K562 (cell line): ENCODE data around the gene WNT16. TPM values are rescaled to one million over a fixed set of nuclear protein-coding genes. Genes with fewer than 3 reads are reported as not detected.

ENCODE experiments used
- ATAC-seq: fragments of 200-7000 bp; cut with Tn5 transposase; 3 replicates; pipeline ENCODE4 v1.9.1; 2020; ENCODE audit warnings: moderate library complexity
- BruUV-seq: library from RNA; stranded (reverse); fragments of 400-500 nt; replicated peaks from 2 replicates; lab custom pipeline; 2021; lab: Mats Ljungman, UMichigan
- CTCF ChIA-PET: fragments of 300-600 bp; formaldehyde crosslinking; extraction: SDS; loops from one replicate; lab custom pipeline; 2021; ENCODE audit warnings: low intra/inter-chr PET ratio; lab: Yijun Ruan, JAX
- POLR2A ChIA-PET: fragments of 300-600, 350-650 bp; sonication (Branson Sonifier 250); formaldehyde crosslinking; extraction: SDS; loops from one replicate; lab custom pipeline; 2021; ENCODE audit warnings: antibody characterized with exemption, inconsistent platforms; lab: Yijun Ruan, JAX
- DNase-seq, 4 experiments: peaks; one replicate each; pipeline versions ENCODE4 v3.0.0 to v3.0.0-alpha.2; 2011 to 2018; ENCODE audit warnings: low spot score in 3 of 4, mixed read lengths in 3 of 4; ENCODE audit errors: extremely low read depth in 1 of 4
- FAIRE-seq: peaks from 2 replicates; lab custom pipeline; 2011; peaks lifted over from hg19 to GRCh38; lab: Jason Lieb, UNC
- H2AFZ ChIP-seq: 2 replicates; pipeline ENCODE4 v1.6.0; 2011; ENCODE audit warnings: low read depth, low read length, control low read depth, inconsistent platforms
- H3K27ac ChIP-seq: fragments of 200-600 bp; 3 replicates; pipeline ENCODE4 v1.8.0; 2011; ENCODE audit warnings: low read depth, mild to moderate bottlenecking, control low read depth, inconsistent platforms, low read length, moderate library complexity, mixed read lengths; ENCODE audit errors: extremely low read depth
- H3K27me3 ChIP-seq, 2 experiments: fragments of 300-600 bp in 1 of 2; 2 replicates in 1 of 2; 3 replicates in 1 of 2; pipeline versions ENCODE4 v1.6.0 to v1.8.0; 2011; ENCODE audit warnings: inconsistent platforms in 2 of 2, low read length in 2 of 2, mild to moderate bottlenecking in 1 of 2, mixed read lengths in 1 of 2, moderate library complexity in 1 of 2; ENCODE audit not compliant: control insufficient read depth in 2 of 2, insufficient read depth in 2 of 2
- H3K36me3 ChIP-seq: fragments of 300-600 bp; 3 replicates; pipeline ENCODE4 v1.8.0; 2011; ENCODE audit warnings: mild to moderate bottlenecking, low read length, inconsistent platforms; ENCODE audit not compliant: control insufficient read depth, insufficient read depth
- H3K4me1 ChIP-seq, 2 experiments: fragments of 200-600 bp in 1 of 2; replicated peaks in 1 of 2; 2 replicates in 1 of 2; 3 replicates in 1 of 2; pipeline versions ENCODE4 v1.5.1 to v1.8.0; 2011; ENCODE audit warnings: inconsistent platforms in 2 of 2, low read length in 2 of 2, mild to moderate bottlenecking in 1 of 2, mixed read lengths in 1 of 2, moderate library complexity in 1 of 2; ENCODE audit not compliant: control insufficient read depth in 2 of 2, insufficient read depth in 2 of 2
- H3K4me2 ChIP-seq: 2 replicates; pipeline ENCODE4 v1.6.1; 2011; ENCODE audit warnings: low read length, control low read depth, inconsistent platforms, mixed read lengths; ENCODE audit not compliant: insufficient read depth
- H3K4me3 ChIP-seq: fragments of 200-600 bp; sonication (generic), shearing (Covaris generic); 2 replicates; pipeline ENCODE4 v1.5.1; 2016; ENCODE audit warnings: control low read depth, inconsistent platforms
- H3K79me2 ChIP-seq: fragments of 200-600 bp; 3 replicates; pipeline ENCODE4 v1.8.0; 2011; ENCODE audit warnings: low read length, inconsistent platforms; ENCODE audit not compliant: control insufficient read depth, insufficient read depth
- H3K9ac ChIP-seq, 2 experiments: 2 replicates each; pipeline versions ENCODE4 v1.6.0 to v1.6.1; 2011; ENCODE audit warnings: low read depth in 2 of 2, low read length in 2 of 2, control low read depth in 1 of 2, inconsistent platforms in 1 of 2, mild to moderate bottlenecking in 1 of 2, mixed read lengths in 1 of 2; ENCODE audit not compliant: insufficient read depth in 1 of 2
- H3K9me1 ChIP-seq: one replicate; pipeline ENCODE4 v1.6.0; 2011; ENCODE audit warnings: inconsistent platforms, mild to moderate bottlenecking, low read length, moderate library complexity; ENCODE audit not compliant: control insufficient read depth, insufficient read depth
- H3K9me3 ChIP-seq: replicated peaks from 2 replicates; pipeline ENCODE4 v1.5.1; 2011; ENCODE audit warnings: low read depth, low read length, inconsistent platforms; ENCODE audit not compliant: control insufficient read depth, insufficient read depth
- H4K20me1 ChIP-seq: replicated peaks from 2 replicates; pipeline ENCODE4 v1.6.1; 2011; ENCODE audit warnings: low read length, inconsistent platforms, mixed read lengths; ENCODE audit not compliant: control insufficient read depth, insufficient read depth
- ARID1B ChIP-seq: fragments of 450-650 bp; IDR thresholded peaks from 2 replicates; pipeline ENCODE4 v1.6.1; 2016; ENCODE audit warnings: antibody characterized with exemption, mild to moderate bottlenecking, inconsistent platforms
- CTBP1 ChIP-seq: fragments of 450-650 bp; IDR thresholded peaks from 2 replicates; pipeline ENCODE4 v1.6.1; 2016; ENCODE audit warnings: borderline replicate concordance
- NRF1 ChIP-seq, 2 experiments: fragments of 450-650 bp; IDR thresholded peaks in 1 of 2; conservative IDR thresholded peaks in 1 of 2; 2 replicates each; pipeline ENCODE4 v1.6.1; 2014; ENCODE audit warnings: mild to moderate bottlenecking in 2 of 2
- PTTG1 ChIP-seq: fragments of 450-650 bp; IDR thresholded peaks from 2 replicates; pipeline ENCODE4 v1.6.1; 2016; ENCODE audit warnings: low read depth, mild to moderate bottlenecking, missing genetic modification characterization, missing compliant biosample characterization
- RFX1 ChIP-seq: fragments of 450-650 bp; IDR thresholded peaks from 2 replicates; pipeline ENCODE4 v1.6.1; 2016; ENCODE audit warnings: mild to moderate bottlenecking, moderate library complexity
- SAP30 ChIP-seq: fragments of 200-600 bp; sonication (generic); IDR thresholded peaks from 2 replicates; pipeline ENCODE4 v1.6.1; 2012; ENCODE audit warnings: borderline replicate concordance, low read depth, mild to moderate bottlenecking, moderate library complexity, low read length, control low read depth, inconsistent platforms; ENCODE audit not compliant: insufficient read depth, poor library complexity, severe bottlenecking
- ZFPM2 ChIP-seq: fragments of 250-450 bp; sonication (Bioruptor Pico); IDR thresholded peaks from 2 replicates; pipeline ENCODE4 v1.5.1; 2022; ENCODE audit warnings: mild to moderate bottlenecking
- ZNF217 ChIP-seq: sonication (generic); formaldehyde crosslinking; IDR thresholded peaks from 2 replicates; pipeline ENCODE4 v1.8.0; 2022; ENCODE audit warnings: mild to moderate bottlenecking, missing genetic modification reagents
- ZNF449 ChIP-seq: fragments of 250-450 bp; sonication (Bioruptor Pico); IDR thresholded peaks from 2 replicates; pipeline ENCODE4 v1.8.0; 2022; ENCODE audit warnings: moderate library complexity, mild to moderate bottlenecking, inconsistent platforms
- WGBS: fragments of 100-300 bp; shearing (Covaris generic); methylation state at CpG from one replicate; pipeline ENCODE4 v1.1.6; 2016; ENCODE audit warnings: low coverage, mixed read lengths; ENCODE audit not compliant: insufficient coverage; ENCODE audit errors: missing lambda C conversion rate; 5-methylcytosine and 5-hydroxymethylcytosine counted together
- in situ Hi-C: fragments of 300-500 bp; cut with MboI; formaldehyde crosslinking; loops from 4 replicates; pipeline ENCODE4 v1.15.0; 2018; ENCODE audit warnings: inconsistent platforms, mixed read lengths
- intact Hi-C: fragments of 100-400 bp; cut with micrococcal nuclease; formaldehyde crosslinking; loops from 2 replicates; pipeline ENCODE4 v1.14.2; 2022
- polyA plus RNA-seq, 8 experiments: library from polyadenylated mRNA; depleted of rRNA in 4 of 8; stranded (reverse) in 5 of 8; unstranded in 3 of 8; fragments of >200 nt; fragmentation: Nextera tagmentation in 2 of 8; fragmentation: Illumina TruSeq in 1 of 8; extraction: Ambion mirVana in 2 of 8; extraction: Trizol in 1 of 8; gene quantifications; 2 replicates each; pipeline versions ENCODE4 v1.2.1 to v1.2.3, GENCODE V29; 2011 to 2014; ENCODE audit warnings: inconsistent platforms in 1 of 8, missing spikeins in 1 of 8
- total RNA-seq, 7 experiments: library from RNA; depleted of rRNA in 6 of 7; stranded (reverse); fragments of >200 nt in 6 of 7; fragmentation: Illumina TruSeq in 2 of 7; extraction: Trizol in 2 of 7; gene quantifications; 2 replicates each; pipeline versions ENCODE4 v1.2.1 to v1.2.3, GENCODE V29; 2011 to 2021; ENCODE audit warnings: low replicate concordance in 1 of 7
- TF ChIP-seq, protein P1 (sequence below): sonication (generic); formaldehyde crosslinking; IDR thresholded peaks from 2 replicates; pipeline ENCODE4 v1.8.0; 2022; ENCODE audit warnings: mild to moderate bottlenecking, missing genetic modification reagents

The WNT16 gene
- total and polyA plus RNA-seq, 9 of the 15 experiments (the other 6 are each of a cell fraction or from before 2014, with no cell fraction given): 0.06 to 0.07 TPM; not detected in 7

GRCh38 chr7:121360564-121360963, 31.8 kb downstream of the WNT16 start:
- in situ Hi-C loops: loop anchor here (5.0 to 25.0 kb wide), 2 partner anchors 187 to 627 kb away; no protein-coding TSS in a partner anchor
- FAIRE-seq: no peak
- 62% methylated on average over 5 of the region's 5 CpGs for WGBS
- Histone ChIP-seq H4K20me1 (no peaks in the 10 kb centered on the region), H3K4me2 (no peak overlapping the region), H3K27me3 (no peaks in the 10 kb centered on the region), H3K27ac (no peak overlapping the region), H3K36me3 (peaks cover 61% of the 10 kb centered on the region), H3K9ac (no peak overlapping the region), H3K4me1 (no peaks in the 10 kb centered on the region), H3K9me3 (no peaks in the 10 kb centered on the region), H3K4me3 (no peak overlapping the region), H3K9me1 (no peaks in the 10 kb centered on the region), H3K79me2 (no peaks in the 10 kb centered on the region), H2AFZ (no peak overlapping the region)
- ChIA-PET POLR2A (interaction anchor here (1.4 kb wide), 1 partner anchor 11 kb away, joined by 4 read pairs; no protein-coding TSS in a partner anchor), CTCF (no interaction called here)
- no peak; the same call in 2 of the 3 replicates for ATAC-seq
- DNase-seq: no peak
- intact Hi-C loops: no loop called here
- BruUV-seq: no TSS peak
- no peak for TF ChIP-seq NRF1 (conservative IDR thresholded peaks at IDR 0.05 in 1 of 2, IDR thresholded peaks at IDR 0.05 in 1 of 2)
- TF ChIP-seq ZFPM2: no peak
- no peak for TF ChIP-seq CTBP1
- TF ChIP-seq RFX1: no peak
- no peak for TF ChIP-seq PTTG1 (tag)
- TF ChIP-seq ZNF449 (CRISPR knock-in tag): no peak
- TF ChIP-seq SAP30: no peak
- TF ChIP-seq, protein P1, sequence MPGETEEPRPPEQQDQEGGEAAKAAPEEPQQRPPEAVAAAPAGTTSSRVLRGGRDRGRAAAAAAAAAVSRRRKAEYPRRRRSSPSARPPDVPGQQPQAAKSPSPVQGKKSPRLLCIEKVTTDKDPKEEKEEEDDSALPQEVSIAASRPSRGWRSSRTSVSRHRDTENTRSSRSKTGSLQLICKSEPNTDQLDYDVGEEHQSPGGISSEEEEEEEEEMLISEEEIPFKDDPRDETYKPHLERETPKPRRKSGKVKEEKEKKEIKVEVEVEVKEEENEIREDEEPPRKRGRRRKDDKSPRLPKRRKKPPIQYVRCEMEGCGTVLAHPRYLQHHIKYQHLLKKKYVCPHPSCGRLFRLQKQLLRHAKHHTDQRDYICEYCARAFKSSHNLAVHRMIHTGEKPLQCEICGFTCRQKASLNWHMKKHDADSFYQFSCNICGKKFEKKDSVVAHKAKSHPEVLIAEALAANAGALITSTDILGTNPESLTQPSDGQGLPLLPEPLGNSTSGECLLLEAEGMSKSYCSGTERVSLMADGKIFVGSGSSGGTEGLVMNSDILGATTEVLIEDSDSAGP: no peak
- TF ChIP-seq ARID1B: no peak
- TF ChIP-seq ZNF217 (CRISPR knock-in tag): no peak
